GM15510 (cell line): ENCODE data around the gene PPP2R5E.

Experiments
- POLR2A ChIP-seq: IDR thresholded peaks from 3 replicates; pipeline ENCODE4 v1.6.1; 2011; ENCODE audit warnings: borderline replicate concordance; ENCODE audit not compliant: insufficient read length; ENCODE audit errors: extremely low read depth

PPP2R5E gene

GRCh38 chr14:63357841-63358240 is 185.3 kb downstream of the PPP2R5E start:
- no peak for TF ChIP-seq POLR2A

- TF ChIP-seq POLR2A, result no peak
Observed at GRCh38 chr14:63345826-63346225, 197.4 kb downstream of the PPP2R5E start.

GRCh38 chr14:63344336-63344735 is 198.8 kb downstream of the PPP2R5E start:
- no peak for TF ChIP-seq POLR2A

- no peak for TF ChIP-seq POLR2A
Observed at GRCh38 chr14:63343878-63344277, 199.3 kb downstream of the PPP2R5E start.

GRCh38 chr14:63342371-63342770 is 200.8 kb downstream of the PPP2R5E start:
- no peak for TF ChIP-seq POLR2A

- TF ChIP-seq POLR2A, result no peak
Observed at GRCh38 chr14:63328787-63329737, 214.1 kb downstream of the PPP2R5E start.

GRCh38 chr14:63326840-63327239 is 216.3 kb downstream of the PPP2R5E start:
- no peak for TF ChIP-seq POLR2A

GRCh38 chr14:63322897-63323573 is 220.1 kb downstream of the PPP2R5E start:
- TF ChIP-seq POLR2A, result no peak

- TF ChIP-seq POLR2A, result no peak
Observed at GRCh38 chr14:63322472-63322871, 220.7 kb downstream of the PPP2R5E start.
